Epidermal melanocyte (primary cell): ENCODE measurements around the gene PIP.
"Not testable (repeated sequence)": the region's sequence is repeated elsewhere in the genome, so short reads cannot be mapped to it uniquely, and the experiment has no call there.

Source experiments
- DNase-seq: peaks from one replicate; pipeline ENCODE4 v3.0.0; 2011; ENCODE audit warnings: low spot score; ENCODE audit not compliant: insufficient read length

Gene PIP

DNA sequence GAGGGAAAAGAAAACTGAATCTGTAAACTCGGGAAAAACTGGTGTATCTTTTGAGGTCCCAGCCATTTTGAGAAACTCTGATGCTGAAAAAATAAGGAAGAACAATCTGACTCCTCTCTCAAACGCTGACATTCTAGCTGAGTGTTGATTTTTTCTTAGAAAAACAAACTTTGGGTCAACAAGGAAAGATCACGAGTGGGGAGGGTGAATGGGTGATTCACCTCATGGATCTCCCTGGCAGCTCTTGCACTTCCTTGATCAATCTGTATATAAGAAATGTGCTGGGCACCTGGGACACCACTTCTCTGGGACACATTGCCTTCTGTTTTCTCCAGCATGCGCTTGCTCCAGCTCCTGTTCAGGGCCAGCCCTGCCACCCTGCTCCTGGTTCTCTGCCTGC lies at the start of gene PIP:
Gene PIP (plus strand): TSS at position 297 of the 400 bp plus-strand sequence. CDS start 40 bp downstream, at position 337.
- DNase-seq, result no peak

- DNase-seq, result no peak
Measured at GRCh38 chr7:143085109-143085508, 46.8 kb upstream of the PIP start.

DNA sequence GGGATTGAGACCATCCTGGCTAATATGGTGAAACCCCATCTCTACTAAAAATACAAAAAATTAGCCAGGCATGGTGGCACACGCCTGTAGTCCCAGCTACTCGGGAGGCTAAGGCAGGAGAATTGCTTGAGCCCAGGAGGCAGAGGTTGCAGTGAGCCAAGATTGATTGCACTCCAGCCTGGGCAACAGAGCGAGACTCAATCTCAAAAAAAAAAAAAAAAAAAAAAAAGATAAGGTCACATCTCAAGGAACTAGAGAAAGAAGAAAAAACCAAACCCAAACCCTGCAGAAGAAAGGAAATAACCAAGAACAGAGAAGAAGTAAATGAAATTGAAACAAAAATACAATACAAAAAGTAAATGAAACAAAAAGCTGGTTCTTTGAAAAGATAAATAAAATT lies 46.3 kb upstream of the PIP start:
- DNase-seq, result not testable (repeated sequence)

GRCh38 chr7:143088549-143089231 lies 43.2 kb upstream of the PIP start:
- not testable (repeated sequence) for DNase-seq

GRCh38 chr7:143096146-143096545 lies 35.7 kb upstream of the PIP start:
- DNase-seq, result no peak

DNA sequence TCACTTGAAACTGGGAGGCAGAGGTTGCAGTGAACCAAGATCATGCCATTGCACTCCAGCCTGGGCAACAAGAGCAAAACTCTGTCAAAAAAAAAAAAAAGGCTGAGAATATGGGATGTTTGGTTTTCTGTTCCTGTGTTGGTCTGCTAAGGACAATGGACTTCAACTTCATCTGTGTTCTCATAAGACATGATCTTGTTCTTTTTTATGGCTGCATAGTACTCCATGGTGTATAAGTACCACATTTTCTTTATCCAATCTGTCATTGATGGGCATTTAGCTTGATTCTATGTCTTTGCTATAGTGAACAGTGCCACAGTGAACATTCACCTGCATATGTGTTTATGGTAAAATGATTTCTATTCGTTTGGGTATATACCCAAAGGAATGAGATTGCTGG lies 32.3 kb upstream of the PIP start:
- DNase-seq, result not testable (repeated sequence)

DNA sequence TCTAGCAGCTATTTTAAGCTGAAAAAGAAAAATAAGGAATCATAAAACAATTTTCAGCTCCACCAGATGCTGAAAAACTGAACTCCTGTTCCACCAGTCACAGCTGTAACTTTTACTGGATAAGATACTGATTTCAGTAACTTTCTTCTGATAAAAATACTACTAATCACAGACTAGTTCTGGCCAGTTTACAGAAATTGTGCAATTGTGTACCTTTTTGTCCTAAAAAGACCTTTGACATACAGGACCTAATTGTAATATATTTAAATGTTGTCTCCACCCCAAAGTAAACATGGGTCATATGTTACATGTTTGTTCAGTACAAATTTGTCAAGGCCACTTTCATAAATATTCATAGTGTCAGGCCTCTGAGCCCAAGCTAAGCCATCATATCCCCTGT lies 27.1 kb upstream of the PIP start:
- DNase-seq, result no peak

DNA sequence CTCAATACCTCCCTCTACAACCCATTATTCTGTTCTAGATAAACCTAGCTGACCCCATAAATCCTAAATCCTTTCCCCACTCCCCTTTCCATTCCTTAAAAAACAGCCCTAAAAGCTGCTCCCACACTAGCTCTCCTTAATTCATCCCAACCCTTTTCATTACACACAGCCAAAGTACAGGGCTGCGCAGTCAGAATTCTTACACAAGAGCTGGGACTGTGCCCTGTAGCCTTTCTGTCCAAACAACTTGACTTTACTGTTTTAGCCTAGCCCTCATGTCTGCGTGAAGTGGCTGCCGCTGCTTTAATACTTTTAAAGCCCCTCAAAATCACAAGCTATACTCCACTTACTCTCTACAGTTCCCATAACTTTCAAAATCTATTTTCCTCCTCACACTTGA lies 23.9 kb upstream of the PIP start:
- not testable (repeated sequence) for DNase-seq

- DNase-seq, result no peak
Measured at GRCh38 chr7:143117395-143117794, 14.5 kb upstream of the PIP start.

DNA sequence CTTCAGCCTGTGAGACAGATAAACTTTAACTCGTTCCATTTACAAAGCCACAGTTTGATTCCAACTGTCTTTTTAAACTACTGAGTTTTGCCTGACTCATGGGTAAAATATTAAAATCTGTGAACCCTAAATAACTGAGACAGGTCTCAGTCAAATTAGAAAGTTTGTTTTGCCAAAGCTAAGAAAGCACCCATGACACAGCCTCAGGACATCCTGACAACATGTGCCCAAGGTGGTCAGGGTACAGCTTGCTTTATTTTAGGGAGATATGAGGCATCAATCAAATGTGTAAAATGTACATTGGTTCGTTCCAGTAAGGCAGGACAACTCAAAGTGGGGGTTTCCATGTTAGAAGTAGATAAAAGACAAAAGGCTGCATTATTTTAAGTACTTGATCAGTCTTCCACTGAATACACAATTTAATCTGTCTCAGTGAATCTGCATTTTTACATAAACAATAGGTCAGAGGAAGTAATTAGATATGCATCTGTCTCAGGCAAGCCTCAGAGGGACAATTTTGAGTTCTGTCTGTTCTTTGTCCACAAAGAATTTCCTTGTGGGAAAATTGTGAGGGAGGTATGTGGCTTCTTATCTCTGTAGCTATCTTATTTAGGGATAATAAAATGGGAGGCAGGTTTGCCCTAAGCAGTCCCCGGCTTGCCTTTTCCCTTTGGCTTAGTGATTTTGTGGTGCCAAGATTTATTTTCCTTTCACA lies 11.0 kb upstream of the PIP start:
- DNase-seq, result no peak

GRCh38 chr7:143123326-143123725 lies 8.6 kb upstream of the PIP start:
- not testable (repeated sequence) for DNase-seq

GRCh38 chr7:143126146-143126545 lies 5.7 kb upstream of the PIP start:
- no peak for DNase-seq

DNA sequence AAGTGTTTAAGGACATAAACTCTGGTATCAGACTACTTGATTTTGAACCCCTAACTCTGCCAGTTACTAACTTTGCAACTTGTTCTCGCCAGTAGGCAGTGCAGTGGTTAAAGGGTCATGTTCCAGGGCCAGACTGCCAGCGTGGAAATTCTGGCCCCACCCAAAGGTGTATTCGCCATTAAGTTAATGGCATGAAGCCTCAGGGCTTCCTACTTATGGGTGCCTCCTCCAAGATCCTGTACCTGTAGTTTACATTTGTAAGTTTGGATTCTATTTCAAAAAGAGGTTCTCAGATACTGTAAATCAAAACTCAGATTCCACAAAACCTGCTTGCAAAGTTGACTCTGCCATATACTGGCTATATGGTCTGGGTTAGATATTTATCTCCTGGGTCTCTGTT lies 2.8 kb upstream of the PIP start:
- no peak for DNase-seq

GRCh38 chr7:143129477-143129876 lies 2.4 kb upstream of the PIP start:
- DNase-seq, result no peak

- DNase-seq, result no peak
Measured at GRCh38 chr7:143130541-143130940, 1.3 kb upstream of the PIP start.

DNA sequence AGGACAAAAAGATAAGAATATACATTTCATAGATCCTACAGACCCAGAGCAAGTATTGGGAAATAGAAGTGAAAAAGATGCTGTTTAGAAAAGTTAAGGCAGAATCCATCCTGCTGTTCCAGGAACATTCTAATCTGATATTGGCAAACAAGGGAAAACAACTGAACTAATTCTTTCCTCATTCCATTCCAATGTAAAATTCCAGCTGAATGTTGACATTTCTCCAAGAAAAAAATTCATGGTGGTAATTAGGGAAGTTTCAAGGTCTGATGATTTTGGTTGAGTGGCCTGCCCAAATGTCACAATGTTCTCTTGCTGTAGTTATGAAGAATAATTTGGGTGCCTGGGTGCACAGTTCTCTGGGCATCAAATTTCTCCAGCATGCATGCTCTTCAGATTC lies 15.2 kb downstream of the PIP start:
- DNase-seq, result no peak

GRCh38 chr7:143148050-143148449 lies 16.2 kb downstream of the PIP start:
- DNase-seq, result no peak

DNA sequence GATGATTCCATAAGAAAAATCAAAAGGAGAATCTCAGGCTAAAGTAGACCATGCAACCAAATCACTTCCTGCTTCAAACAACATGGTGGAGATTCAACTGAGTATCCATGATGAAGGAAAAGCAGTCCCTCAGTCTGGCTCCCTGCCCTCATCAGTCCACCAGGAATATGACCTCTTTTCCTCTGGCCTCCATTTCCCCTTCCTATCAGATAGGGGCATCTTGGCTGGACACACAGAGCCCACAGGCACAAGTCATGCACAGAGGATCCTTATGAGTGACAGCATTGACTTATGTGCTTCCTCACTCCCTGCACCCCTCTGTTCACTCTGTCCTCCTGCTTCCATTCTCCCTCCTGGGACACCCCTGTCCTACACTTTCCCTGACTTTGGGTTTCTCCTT lies 16.8 kb downstream of the PIP start:
- DNase-seq, result no peak

DNA sequence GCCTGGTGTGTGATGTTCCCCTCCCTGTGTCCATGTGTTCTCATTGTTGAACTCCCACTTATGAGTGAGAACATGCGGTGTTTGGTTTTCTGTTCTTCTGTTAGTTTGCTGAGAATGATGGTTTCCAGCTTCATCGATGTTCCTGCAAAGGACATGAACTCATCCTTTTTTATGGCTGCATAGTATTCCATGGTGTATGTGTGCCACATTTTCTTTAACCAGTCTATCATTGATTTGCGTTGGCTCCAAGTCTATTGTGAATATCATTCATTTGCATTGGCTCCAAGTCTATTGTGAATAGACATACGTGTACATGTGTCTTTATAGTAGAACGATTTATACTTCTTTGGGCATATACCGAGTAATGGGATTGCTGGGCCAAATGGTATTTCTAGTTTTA lies 18.8 kb downstream of the PIP start:
- not testable (repeated sequence) for DNase-seq

- DNase-seq, result not testable (repeated sequence)
Measured at GRCh38 chr7:143158617-143159016, 26.7 kb downstream of the PIP start.

DNA sequence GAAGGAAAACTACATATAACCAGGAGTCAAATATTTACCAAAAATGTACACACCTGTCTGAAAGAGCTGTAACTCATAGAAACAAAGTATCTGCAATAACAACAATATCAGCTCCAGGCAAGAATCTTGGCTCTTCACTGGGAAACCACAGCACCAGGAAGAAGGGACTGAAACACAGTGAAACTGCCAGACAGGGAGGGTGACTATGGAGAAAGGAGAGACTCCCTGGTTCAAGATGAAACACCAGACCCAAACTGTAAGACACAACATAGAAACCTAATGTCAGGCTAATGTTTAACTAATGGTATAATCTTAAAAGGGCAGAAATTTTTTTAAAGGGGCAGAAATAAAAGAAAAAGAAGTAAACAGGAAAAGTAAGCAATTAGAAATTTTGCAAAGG lies 39.8 kb downstream of the PIP start:
- no peak for DNase-seq

GRCh38 chr7:143172354-143172753 lies 40.5 kb downstream of the PIP start:
- DNase-seq, result no peak

DNA sequence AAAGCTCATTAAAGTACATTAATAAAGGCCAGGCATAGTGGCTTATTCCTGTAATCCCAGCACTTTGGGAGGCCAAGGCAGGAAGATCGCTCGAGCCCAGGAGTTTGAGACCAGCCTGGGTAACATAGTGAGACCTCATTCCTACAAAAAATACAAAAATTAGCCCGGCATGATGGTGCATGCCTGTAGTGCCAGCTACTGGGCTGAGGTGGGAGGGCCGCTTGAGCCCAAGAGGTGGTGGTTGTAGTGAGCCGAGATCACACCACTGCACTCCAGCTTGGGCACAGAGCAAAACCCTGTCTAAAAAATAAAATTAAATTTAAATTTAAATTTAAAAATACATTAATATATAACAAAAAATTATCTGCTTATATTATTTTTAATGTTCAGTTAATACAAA lies 44.3 kb downstream of the PIP start:
- no peak for DNase-seq
